Lower leg skin (tissue), 3 donors: Measurements from ENCODE around the gene TNFAIP1.

ENCODE experiments used
- CTCF ChIP-seq, 3 donors: fragments of 450-650 bp; IDR thresholded peaks; one replicate each; pipeline ENCODE4 v1.5.1; 2016; ENCODE audit warnings: antibody characterized with exemption in 3 of 3, mild to moderate bottlenecking in 3 of 3, moderate library complexity in 2 of 3
- POLR2A ChIP-seq, 2 donors: fragments of 450-650 bp; IDR thresholded peaks; one replicate each; pipeline ENCODE4 v1.6.1; 2016 to 2017; ENCODE audit warnings: antibody characterized with exemption in 2 of 2, mild to moderate bottlenecking in 1 of 2, moderate library complexity in 1 of 2

- TF ChIP-seq CTCF (IDR thresholded peaks at IDR 0.05) (no peak), POLR2A (IDR thresholded peaks at IDR 0.05) (no peak)
These were observed 52.5 kb downstream of the TNFAIP1 start for GRCh38 chr17:28388106-28388505.
